Measurements from ENCODE around the gene C17orf100.

DNA sequence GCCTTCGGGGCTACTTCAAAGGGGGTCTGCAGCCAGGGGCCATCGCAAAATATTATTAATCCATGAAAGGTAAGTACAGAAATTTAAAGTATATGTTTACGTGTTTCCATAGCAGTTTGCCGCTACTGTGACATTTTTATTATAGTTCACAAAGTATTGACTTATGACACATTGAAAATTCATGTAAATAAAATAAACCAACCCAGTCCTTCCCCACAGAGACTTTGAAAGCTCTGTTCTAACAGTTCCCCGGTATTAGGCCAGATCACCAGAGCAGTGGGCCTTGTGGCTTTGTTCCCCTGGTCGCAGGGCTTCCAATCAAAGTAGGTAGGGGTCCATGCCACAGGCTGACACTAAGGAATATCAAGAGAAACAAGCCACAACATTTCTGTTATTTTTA is 24.9 kb upstream of the C17orf100 start:
- TF ChIP-seq, protein P1, sequence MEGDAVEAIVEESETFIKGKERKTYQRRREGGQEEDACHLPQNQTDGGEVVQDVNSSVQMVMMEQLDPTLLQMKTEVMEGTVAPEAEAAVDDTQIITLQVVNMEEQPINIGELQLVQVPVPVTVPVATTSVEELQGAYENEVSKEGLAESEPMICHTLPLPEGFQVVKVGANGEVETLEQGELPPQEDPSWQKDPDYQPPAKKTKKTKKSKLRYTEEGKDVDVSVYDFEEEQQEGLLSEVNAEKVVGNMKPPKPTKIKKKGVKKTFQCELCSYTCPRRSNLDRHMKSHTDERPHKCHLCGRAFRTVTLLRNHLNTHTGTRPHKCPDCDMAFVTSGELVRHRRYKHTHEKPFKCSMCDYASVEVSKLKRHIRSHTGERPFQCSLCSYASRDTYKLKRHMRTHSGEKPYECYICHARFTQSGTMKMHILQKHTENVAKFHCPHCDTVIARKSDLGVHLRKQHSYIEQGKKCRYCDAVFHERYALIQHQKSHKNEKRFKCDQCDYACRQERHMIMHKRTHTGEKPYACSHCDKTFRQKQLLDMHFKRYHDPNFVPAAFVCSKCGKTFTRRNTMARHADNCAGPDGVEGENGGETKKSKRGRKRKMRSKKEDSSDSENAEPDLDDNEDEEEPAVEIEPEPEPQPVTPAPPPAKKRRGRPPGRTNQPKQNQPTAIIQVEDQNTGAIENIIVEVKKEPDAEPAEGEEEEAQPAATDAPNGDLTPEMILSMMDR (conservative IDR thresholded peaks at IDR 0.05; ENCODE audit: low read length), result no peak
- TF ChIP-seq EZH2phosphoT487 (IDR thresholded peaks at IDR 0.05; ENCODE audit: borderline replicate concordance, low read depth, low read length), result no peak
